Measurements from ENCODE around the gene BLACAT1.

DNA sequence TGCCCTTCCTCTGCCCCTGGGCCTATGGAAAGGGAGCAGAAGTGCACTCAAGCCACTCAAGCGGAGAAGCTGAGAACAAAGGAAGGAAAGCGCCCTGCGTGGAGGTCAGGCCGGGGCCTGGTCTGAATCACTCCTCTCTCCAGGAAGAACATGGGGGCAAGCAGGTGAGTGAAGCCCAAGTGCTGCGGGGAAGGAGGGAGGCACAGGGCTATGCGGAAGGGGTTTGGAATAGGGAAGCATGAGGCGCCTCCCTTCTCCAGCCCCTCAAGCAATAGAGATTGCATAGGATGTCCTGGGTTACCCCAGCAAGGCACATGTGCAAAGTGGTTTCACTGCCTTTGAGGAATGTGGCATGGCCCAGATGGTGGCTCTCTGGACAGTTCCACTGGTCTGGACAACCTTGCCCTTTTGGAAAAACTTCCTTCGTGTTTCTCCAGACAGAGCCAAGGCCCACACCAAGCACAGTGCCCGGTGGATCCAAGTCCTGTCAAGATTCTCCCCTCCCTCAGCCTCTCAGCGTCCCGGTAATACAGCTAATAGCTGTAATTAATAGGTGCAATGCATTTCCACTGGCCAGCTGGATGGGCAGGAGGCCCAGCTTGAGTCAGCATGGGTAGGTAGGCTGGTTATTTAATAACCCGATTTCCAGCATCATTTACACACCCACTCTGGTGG is 13.7 kb downstream of the BLACAT1 start:
- TF ChIP-seq, protein P1, sequence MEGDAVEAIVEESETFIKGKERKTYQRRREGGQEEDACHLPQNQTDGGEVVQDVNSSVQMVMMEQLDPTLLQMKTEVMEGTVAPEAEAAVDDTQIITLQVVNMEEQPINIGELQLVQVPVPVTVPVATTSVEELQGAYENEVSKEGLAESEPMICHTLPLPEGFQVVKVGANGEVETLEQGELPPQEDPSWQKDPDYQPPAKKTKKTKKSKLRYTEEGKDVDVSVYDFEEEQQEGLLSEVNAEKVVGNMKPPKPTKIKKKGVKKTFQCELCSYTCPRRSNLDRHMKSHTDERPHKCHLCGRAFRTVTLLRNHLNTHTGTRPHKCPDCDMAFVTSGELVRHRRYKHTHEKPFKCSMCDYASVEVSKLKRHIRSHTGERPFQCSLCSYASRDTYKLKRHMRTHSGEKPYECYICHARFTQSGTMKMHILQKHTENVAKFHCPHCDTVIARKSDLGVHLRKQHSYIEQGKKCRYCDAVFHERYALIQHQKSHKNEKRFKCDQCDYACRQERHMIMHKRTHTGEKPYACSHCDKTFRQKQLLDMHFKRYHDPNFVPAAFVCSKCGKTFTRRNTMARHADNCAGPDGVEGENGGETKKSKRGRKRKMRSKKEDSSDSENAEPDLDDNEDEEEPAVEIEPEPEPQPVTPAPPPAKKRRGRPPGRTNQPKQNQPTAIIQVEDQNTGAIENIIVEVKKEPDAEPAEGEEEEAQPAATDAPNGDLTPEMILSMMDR (IDR thresholded peaks at IDR 0.05) = no peak
- TF ChIP-seq, protein P2, sequence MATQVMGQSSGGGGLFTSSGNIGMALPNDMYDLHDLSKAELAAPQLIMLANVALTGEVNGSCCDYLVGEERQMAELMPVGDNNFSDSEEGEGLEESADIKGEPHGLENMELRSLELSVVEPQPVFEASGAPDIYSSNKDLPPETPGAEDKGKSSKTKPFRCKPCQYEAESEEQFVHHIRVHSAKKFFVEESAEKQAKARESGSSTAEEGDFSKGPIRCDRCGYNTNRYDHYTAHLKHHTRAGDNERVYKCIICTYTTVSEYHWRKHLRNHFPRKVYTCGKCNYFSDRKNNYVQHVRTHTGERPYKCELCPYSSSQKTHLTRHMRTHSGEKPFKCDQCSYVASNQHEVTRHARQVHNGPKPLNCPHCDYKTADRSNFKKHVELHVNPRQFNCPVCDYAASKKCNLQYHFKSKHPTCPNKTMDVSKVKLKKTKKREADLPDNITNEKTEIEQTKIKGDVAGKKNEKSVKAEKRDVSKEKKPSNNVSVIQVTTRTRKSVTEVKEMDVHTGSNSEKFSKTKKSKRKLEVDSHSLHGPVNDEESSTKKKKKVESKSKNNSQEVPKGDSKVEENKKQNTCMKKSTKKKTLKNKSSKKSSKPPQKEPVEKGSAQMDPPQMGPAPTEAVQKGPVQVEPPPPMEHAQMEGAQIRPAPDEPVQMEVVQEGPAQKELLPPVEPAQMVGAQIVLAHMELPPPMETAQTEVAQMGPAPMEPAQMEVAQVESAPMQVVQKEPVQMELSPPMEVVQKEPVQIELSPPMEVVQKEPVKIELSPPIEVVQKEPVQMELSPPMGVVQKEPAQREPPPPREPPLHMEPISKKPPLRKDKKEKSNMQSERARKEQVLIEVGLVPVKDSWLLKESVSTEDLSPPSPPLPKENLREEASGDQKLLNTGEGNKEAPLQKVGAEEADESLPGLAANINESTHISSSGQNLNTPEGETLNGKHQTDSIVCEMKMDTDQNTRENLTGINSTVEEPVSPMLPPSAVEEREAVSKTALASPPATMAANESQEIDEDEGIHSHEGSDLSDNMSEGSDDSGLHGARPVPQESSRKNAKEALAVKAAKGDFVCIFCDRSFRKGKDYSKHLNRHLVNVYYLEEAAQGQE (IDR thresholded peaks at IDR 0.05; ENCODE audit: insufficient read depth in 1 of 2, low read depth in 2 of 2, low read length in 1 of 2) = no peak
- TF ChIP-seq SIN3A (IDR thresholded peaks at IDR 0.05; ENCODE audit: borderline replicate concordance, insufficient read depth, low read depth, low read length) (no peak), POLR2AphosphoS5 (IDR thresholded peaks at IDR 0.05; ENCODE audit: low read depth, low read length) (no peak), TCF7L2 (IDR thresholded peaks at IDR 0.05; ENCODE audit: low read depth, low read length) (no peak)

All from Panc1 (cell line).